ENCODE data around the gene SGCA. TPM values are rescaled to one million over a fixed set of nuclear protein-coding genes. Genes with fewer than 3 reads are reported as not detected.

Gene SGCA
- total RNA-seq, 4 donors from 2014 or later = 1.9 to 15.1 (median 6.9) TPM

DNA sequence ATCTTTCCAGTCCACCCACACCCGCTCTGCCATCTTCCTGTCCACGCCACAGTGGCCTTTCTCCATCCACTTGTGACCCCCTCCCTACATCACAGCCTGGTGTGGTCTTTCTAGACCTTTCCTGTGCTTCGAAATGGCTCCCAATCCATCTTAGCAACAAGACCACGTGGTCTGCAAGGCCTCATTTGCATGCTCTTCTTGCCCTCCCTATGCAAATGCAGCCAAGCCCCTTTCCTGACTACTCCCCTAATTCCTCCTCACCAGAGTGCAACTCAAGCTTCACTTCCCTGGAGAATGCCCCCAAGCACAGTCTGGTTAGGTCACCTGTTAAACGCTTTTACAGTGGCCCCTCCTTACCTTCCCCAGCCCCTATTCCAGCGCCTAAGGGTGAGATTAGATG lies 21.4 kb upstream of the SGCA start:
- Histone ChIP-seq H3K27ac (peak overlapping the region; percentile 39 to 95 (median 44)), H3K9me3 (no peaks in the 10 kb centered on the region), H3K36me3 (peaks cover 24 to 61% (median 44%) of the 10 kb centered on the region in 3 donors), H3K4me3 (no peak overlapping the region), H3K27me3 (no peaks in the 10 kb centered on the region), H3K4me1 (peaks cover 56 to 100% (median 72%) of the 10 kb centered on the region in 3 donors)
- TF ChIP-seq, protein P1, sequence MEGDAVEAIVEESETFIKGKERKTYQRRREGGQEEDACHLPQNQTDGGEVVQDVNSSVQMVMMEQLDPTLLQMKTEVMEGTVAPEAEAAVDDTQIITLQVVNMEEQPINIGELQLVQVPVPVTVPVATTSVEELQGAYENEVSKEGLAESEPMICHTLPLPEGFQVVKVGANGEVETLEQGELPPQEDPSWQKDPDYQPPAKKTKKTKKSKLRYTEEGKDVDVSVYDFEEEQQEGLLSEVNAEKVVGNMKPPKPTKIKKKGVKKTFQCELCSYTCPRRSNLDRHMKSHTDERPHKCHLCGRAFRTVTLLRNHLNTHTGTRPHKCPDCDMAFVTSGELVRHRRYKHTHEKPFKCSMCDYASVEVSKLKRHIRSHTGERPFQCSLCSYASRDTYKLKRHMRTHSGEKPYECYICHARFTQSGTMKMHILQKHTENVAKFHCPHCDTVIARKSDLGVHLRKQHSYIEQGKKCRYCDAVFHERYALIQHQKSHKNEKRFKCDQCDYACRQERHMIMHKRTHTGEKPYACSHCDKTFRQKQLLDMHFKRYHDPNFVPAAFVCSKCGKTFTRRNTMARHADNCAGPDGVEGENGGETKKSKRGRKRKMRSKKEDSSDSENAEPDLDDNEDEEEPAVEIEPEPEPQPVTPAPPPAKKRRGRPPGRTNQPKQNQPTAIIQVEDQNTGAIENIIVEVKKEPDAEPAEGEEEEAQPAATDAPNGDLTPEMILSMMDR (IDR thresholded peaks at IDR 0.05) = no peak
- no peak for TF ChIP-seq POLR2A (IDR thresholded peaks at IDR 0.05)
- DNase-seq = no peak
- 66 to 77% methylated on average over 6 of the region's 6 CpGs for WGBS, 2 donors
- intact Hi-C loops (cut with DNase I) = no loop called here

- H3K4me3 ChIP-seq = no peak overlapping the region
- H3K4me1 ChIP-seq = peaks cover 55 to 98% (median 68%) of the 10 kb centered on the region in 3 donors
- TF ChIP-seq, protein P1 (IDR thresholded peaks at IDR 0.05) = no peak
- TF ChIP-seq POLR2A (IDR thresholded peaks at IDR 0.05) = no peak
- WGBS, 2 donors = 55 to 72% methylated on average over 3 to 5 of the region's 16 CpGs
- H3K36me3 ChIP-seq = peaks cover 20 to 55% (median 37%) of the 10 kb centered on the region in 3 donors
- intact Hi-C loops (cut with DNase I) = no loop called here
- no peaks in the 10 kb centered on the region for H3K9me3 ChIP-seq
- no peaks in the 10 kb centered on the region for H3K27me3 ChIP-seq
- no peak for DNase-seq
- peak overlapping the region; percentile 43 to 95 (median 69) for H3K27ac ChIP-seq
Measured at GRCh38 chr17:50144845-50145531, 20.8 kb upstream of the SGCA start.

- H3K4me1 ChIP-seq = peaks cover 50 to 96% (median 61%) of the 10 kb centered on the region in 3 donors
- H3K27me3 ChIP-seq = no peaks in the 10 kb centered on the region
- H3K36me3 ChIP-seq = peaks cover 20 to 48% (median 30%) of the 10 kb centered on the region in 3 donors
- H3K27ac ChIP-seq = peak overlapping the region; percentile 43 to 95 (median 94)
- WGBS, 2 donors = 60 to 62% methylated on average over 7 to 8 of the region's 11 CpGs
- TF ChIP-seq POLR2A (IDR thresholded peaks at IDR 0.05) = no peak
- TF ChIP-seq, protein P1 (IDR thresholded peaks at IDR 0.05) = no peak
- intact Hi-C loops (cut with DNase I) = no loop called here
- no peaks in the 10 kb centered on the region for H3K9me3 ChIP-seq
- H3K4me3 ChIP-seq = peak overlapping the region in 2 of 4 donors; percentile 83 to 85
- no peak for DNase-seq
Measured at GRCh38 chr17:50145532-50146229, 20.1 kb upstream of the SGCA start.

GRCh38 chr17:50146230-50146926 lies 19.4 kb upstream of the SGCA start:
- DNase-seq = no peak
- TF ChIP-seq POLR2A (IDR thresholded peaks at IDR 0.05) = no peak
- TF ChIP-seq, protein P1 (IDR thresholded peaks at IDR 0.05) = peak in 3 of 6 experiments; percentile 13 to 41 (median 16)
- no CpG with 5 or more reads among the region's 10 CpGs for WGBS, 2 donors
- H3K4me3 ChIP-seq = peak overlapping the region; percentile 71 to 85 (median 82)
- peak overlapping the region; percentile 93 to 95 (median 94) for H3K27ac ChIP-seq
- no peaks in the 10 kb centered on the region for H3K27me3 ChIP-seq
- intact Hi-C loops (cut with DNase I) = no loop called here
- peaks cover 13 to 41% (median 23%) of the 10 kb centered on the region in 3 donors for H3K36me3 ChIP-seq
- H3K4me1 ChIP-seq = peaks cover 45 to 93% (median 56%) of the 10 kb centered on the region in 3 donors
- H3K9me3 ChIP-seq = no peaks in the 10 kb centered on the region

Measured in esophagus squamous epithelium (tissue), 5 donors.